Measurements from ENCODE around the gene RNFT1. TPM values are rescaled to one million over a fixed set of nuclear protein-coding genes. Genes with fewer than 3 reads are reported as not detected.
"Not testable (repeated sequence)": the region's sequence is repeated elsewhere in the genome, so short reads cannot be mapped to it uniquely, and the experiment has no call there.

The RNFT1 gene
- total and polyA plus RNA-seq, 2 donors from 2014 or later = 6.0 to 15.1 TPM

GRCh38 chr17:59950049-59950448, 14.5 kb downstream of the RNFT1 start:
- H3K9me3 ChIP-seq (ENCODE audit: control insufficient read depth in 2 of 3, insufficient read depth in 1 of 3, low read length in 3 of 3) = no peaks in the 10 kb centered on the region
- no peaks in the 10 kb centered on the region for H3K4me1 ChIP-seq (ENCODE audit: control insufficient read depth in 2 of 3, insufficient read depth in 2 of 3, low read depth in 1 of 3, low read length in 3 of 3)
- peaks cover 4 to 9% (median 9%) of the 10 kb centered on the region in 3 donors for H3K36me3 ChIP-seq (ENCODE audit: control insufficient read depth in 2 of 3, insufficient read depth in 3 of 3, low read length in 3 of 3)
- intact Hi-C loops (cut with DNase I) = no loop called here
- FAIRE-seq = no peak
- no peak overlapping the region for H3K9ac ChIP-seq (ENCODE audit: low read length in 3 of 3)
- TF ChIP-seq CTCF (IDR thresholded peaks at IDR 0.05; ENCODE audit: borderline replicate concordance, extremely low read depth, insufficient read depth) = no peak
- no peaks in the 10 kb centered on the region for H3K27me3 ChIP-seq (ENCODE audit: control insufficient read depth, insufficient read depth, low read length)
- no peak for DNase-seq
- H3K4me3 ChIP-seq (ENCODE audit: low read length in 3 of 3) = no peak overlapping the region
- H3K27ac ChIP-seq (ENCODE audit: low read depth in 2 of 2, low read length in 2 of 2) = no peak overlapping the region

GRCh38 chr17:59947310-59947709, 17.2 kb downstream of the RNFT1 start:
- H3K27me3 ChIP-seq (ENCODE audit: control insufficient read depth, insufficient read depth, low read length); H3K4me1 ChIP-seq (ENCODE audit: control insufficient read depth in 2 of 3, insufficient read depth in 2 of 3, low read depth in 1 of 3, low read length in 3 of 3); H3K9ac ChIP-seq (ENCODE audit: low read length in 3 of 3); H3K4me3 ChIP-seq (ENCODE audit: low read length in 3 of 3); DNase-seq; H3K9me3 ChIP-seq (ENCODE audit: control insufficient read depth in 2 of 3, insufficient read depth in 1 of 3, low read length in 3 of 3); intact Hi-C loops (cut with DNase I); FAIRE-seq; H3K27ac ChIP-seq (ENCODE audit: low read depth in 2 of 2, low read length in 2 of 2): not testable (repeated sequence)
- H3K36me3 ChIP-seq (ENCODE audit: control insufficient read depth in 2 of 3, insufficient read depth in 3 of 3, low read length in 3 of 3) = peaks cover 4 to 11% (median 10%) of the 10 kb centered on the region in 3 donors

GRCh38 chr17:59946433-59946832, 18.1 kb downstream of the RNFT1 start:
- H3K9ac ChIP-seq (ENCODE audit: low read length in 3 of 3); intact Hi-C loops (cut with DNase I); FAIRE-seq; H3K27me3 ChIP-seq (ENCODE audit: control insufficient read depth, insufficient read depth, low read length); H3K4me3 ChIP-seq (ENCODE audit: low read length in 3 of 3); DNase-seq; H3K9me3 ChIP-seq (ENCODE audit: control insufficient read depth in 2 of 3, insufficient read depth in 1 of 3, low read length in 3 of 3); H3K4me1 ChIP-seq (ENCODE audit: control insufficient read depth in 2 of 3, insufficient read depth in 2 of 3, low read depth in 1 of 3, low read length in 3 of 3); H3K27ac ChIP-seq (ENCODE audit: low read depth in 2 of 2, low read length in 2 of 2): not testable (repeated sequence)
- H3K36me3 ChIP-seq (ENCODE audit: control insufficient read depth in 2 of 3, insufficient read depth in 3 of 3, low read length in 3 of 3) = peaks cover 4 to 11% (median 10%) of the 10 kb centered on the region in 3 donors

DNA sequence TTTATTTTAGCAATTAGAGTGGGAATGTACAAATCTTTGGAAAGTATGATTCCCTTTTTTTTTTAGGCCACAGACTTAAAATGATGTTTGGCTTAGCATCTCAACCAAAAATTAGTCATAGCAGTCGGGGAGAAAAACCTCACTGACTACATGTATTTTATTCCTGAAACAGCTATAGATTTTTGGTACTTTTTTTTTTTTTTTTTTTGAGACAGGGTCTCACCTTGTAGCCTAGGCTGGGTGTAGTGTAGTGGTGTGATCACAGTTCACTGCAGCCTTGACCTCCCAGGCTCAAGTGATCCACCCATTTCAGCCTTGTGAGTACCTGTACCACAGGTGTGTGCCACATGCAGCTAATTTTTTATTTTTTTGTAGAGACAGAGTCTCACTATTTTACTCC, 23.4 kb downstream of the RNFT1 start:
- FAIRE-seq = no peak
- H3K36me3 ChIP-seq (ENCODE audit: control insufficient read depth in 2 of 3, insufficient read depth in 3 of 3, low read length in 3 of 3) = peaks cover 2 to 19% (median 13%) of the 10 kb centered on the region in 3 donors
- intact Hi-C loops (cut with DNase I) = no loop called here
- no peaks in the 10 kb centered on the region for H3K4me1 ChIP-seq (ENCODE audit: control insufficient read depth in 2 of 3, insufficient read depth in 2 of 3, low read depth in 1 of 3, low read length in 3 of 3)
- no peaks in the 10 kb centered on the region for H3K27me3 ChIP-seq (ENCODE audit: control insufficient read depth, insufficient read depth, low read length)
- no peak overlapping the region for H3K9ac ChIP-seq (ENCODE audit: low read length in 3 of 3)
- H3K27ac ChIP-seq (ENCODE audit: low read depth in 2 of 2, low read length in 2 of 2) = no peak overlapping the region
- no peak overlapping the region for H3K4me3 ChIP-seq (ENCODE audit: low read length in 3 of 3)
- no peak for DNase-seq
- no peak for TF ChIP-seq CTCF (IDR thresholded peaks at IDR 0.05; ENCODE audit: borderline replicate concordance, extremely low read depth, insufficient read depth)
- H3K9me3 ChIP-seq (ENCODE audit: control insufficient read depth in 2 of 3, insufficient read depth in 1 of 3, low read length in 3 of 3) = no peaks in the 10 kb centered on the region

DNA sequence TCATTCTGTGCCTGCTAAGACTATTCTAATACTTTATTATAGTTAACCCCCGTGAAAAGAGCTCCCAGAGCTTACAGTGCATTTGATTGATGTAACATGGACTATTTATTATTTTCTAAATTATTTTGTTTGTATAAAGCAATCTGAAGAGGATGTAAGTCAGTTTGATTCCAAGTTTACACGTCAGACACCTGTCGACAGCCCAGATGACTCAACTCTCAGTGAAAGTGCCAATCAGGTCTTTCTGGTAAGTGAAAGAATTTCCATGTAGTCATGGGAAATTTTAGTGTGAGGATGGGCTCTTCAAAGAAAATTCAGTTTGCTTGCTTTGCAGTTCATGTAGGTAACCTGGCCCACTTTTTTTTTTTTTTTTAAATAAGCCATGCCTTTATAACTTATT, 23.8 kb downstream of the RNFT1 start:
- intact Hi-C loops (cut with DNase I); H3K9ac ChIP-seq (ENCODE audit: low read length in 3 of 3); H3K4me1 ChIP-seq (ENCODE audit: control insufficient read depth in 2 of 3, insufficient read depth in 2 of 3, low read depth in 1 of 3, low read length in 3 of 3); DNase-seq; FAIRE-seq; H3K27me3 ChIP-seq (ENCODE audit: control insufficient read depth, insufficient read depth, low read length); H3K27ac ChIP-seq (ENCODE audit: low read depth in 2 of 2, low read length in 2 of 2); H3K9me3 ChIP-seq (ENCODE audit: control insufficient read depth in 2 of 3, insufficient read depth in 1 of 3, low read length in 3 of 3); H3K4me3 ChIP-seq (ENCODE audit: low read length in 3 of 3): not testable (repeated sequence)
- peaks cover 2 to 20% (median 13%) of the 10 kb centered on the region in 3 donors for H3K36me3 ChIP-seq (ENCODE audit: control insufficient read depth in 2 of 3, insufficient read depth in 3 of 3, low read length in 3 of 3)

DNA sequence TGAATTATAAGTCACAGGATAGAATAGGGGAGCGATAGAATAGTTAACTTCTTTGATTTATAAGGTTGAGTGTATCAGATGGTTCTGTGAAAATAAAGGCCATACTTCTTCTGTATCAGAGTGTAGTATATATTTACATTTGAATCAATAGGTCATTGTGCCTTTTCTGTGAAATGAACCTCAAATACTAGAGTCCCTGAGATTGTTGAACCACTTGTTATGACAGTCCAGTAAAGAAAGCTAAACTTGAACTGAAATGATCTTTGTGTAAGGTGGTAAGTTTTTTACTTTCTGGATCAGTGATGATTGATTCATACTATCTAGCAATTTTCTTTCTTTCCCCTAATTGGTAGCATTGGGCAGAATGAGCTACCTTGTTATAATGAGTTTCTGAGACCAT, 31.2 kb downstream of the RNFT1 start:
- DNase-seq; H3K9ac ChIP-seq (ENCODE audit: low read length in 3 of 3); H3K27ac ChIP-seq (ENCODE audit: low read depth in 2 of 2, low read length in 2 of 2); FAIRE-seq; H3K9me3 ChIP-seq (ENCODE audit: control insufficient read depth in 2 of 3, insufficient read depth in 1 of 3, low read length in 3 of 3); H3K27me3 ChIP-seq (ENCODE audit: control insufficient read depth, insufficient read depth, low read length); H3K4me3 ChIP-seq (ENCODE audit: low read length in 3 of 3); H3K4me1 ChIP-seq (ENCODE audit: control insufficient read depth in 2 of 3, insufficient read depth in 2 of 3, low read depth in 1 of 3, low read length in 3 of 3); intact Hi-C loops (cut with DNase I): not testable (repeated sequence)
- peaks cover 0 to 44% (median 14%) of the 10 kb centered on the region in 3 donors for H3K36me3 ChIP-seq (ENCODE audit: control insufficient read depth in 2 of 3, insufficient read depth in 3 of 3, low read length in 3 of 3)

- H3K4me3 ChIP-seq (ENCODE audit: low read length in 3 of 3); FAIRE-seq; H3K27me3 ChIP-seq (ENCODE audit: control insufficient read depth, insufficient read depth, low read length); H3K27ac ChIP-seq (ENCODE audit: low read depth in 2 of 2, low read length in 2 of 2); DNase-seq; intact Hi-C loops (cut with DNase I); H3K4me1 ChIP-seq (ENCODE audit: control insufficient read depth in 2 of 3, insufficient read depth in 2 of 3, low read depth in 1 of 3, low read length in 3 of 3); H3K9ac ChIP-seq (ENCODE audit: low read length in 3 of 3); H3K9me3 ChIP-seq (ENCODE audit: control insufficient read depth in 2 of 3, insufficient read depth in 1 of 3, low read length in 3 of 3): not testable (repeated sequence)
- peaks cover 0 to 43% (median 11%) of the 10 kb centered on the region in 3 donors for H3K36me3 ChIP-seq (ENCODE audit: control insufficient read depth in 2 of 3, insufficient read depth in 3 of 3, low read length in 3 of 3)
Observed at GRCh38 chr17:59930768-59931167, 33.8 kb downstream of the RNFT1 start.
